HepG2 (cell line): Measurements from ENCODE around the gene SLC2A11. TPM values are rescaled to one million over a fixed set of nuclear protein-coding genes. Genes with fewer than 3 reads are reported as not detected.

ENCODE experiments used
- ATAC-seq: fragments of 200-7000 bp; cut with Tn5 transposase; 3 replicates; pipeline ENCODE4 v1.9.1; 2020; ENCODE audit warnings: mild to moderate bottlenecking, moderate library complexity
- BruUV-seq: library from RNA; stranded (reverse); fragments of 400-500 nt; replicated peaks from 2 replicates; lab custom pipeline; 2021; lab: Mats Ljungman, UMichigan
- CTCF ChIA-PET: fragments of 300-600 bp; formaldehyde crosslinking; extraction: SDS; loops from one replicate; lab custom pipeline; 2021; ENCODE audit warnings: low total read pairs, inconsistent platforms, low intra/inter-chr PET ratio; lab: Yijun Ruan, JAX
- POLR2A ChIA-PET: fragments of 350-600 bp; sonication (Branson Sonifier 250); formaldehyde crosslinking; loops from one replicate; lab custom pipeline; 2020; ENCODE audit warnings: antibody characterized with exemption, inconsistent platforms; lab: Yijun Ruan, JAX
- DNase-seq: peaks from one replicate; pipeline ENCODE4 v3.0.0-alpha.2; 2015; ENCODE audit warnings: low spot score
- FAIRE-seq: peaks from 3 replicates; lab custom pipeline; 2011; peaks lifted over from hg19 to GRCh38; lab: Jason Lieb, UNC
- H2AFZ ChIP-seq: one replicate; pipeline ENCODE4 v1.6.1; 2011; ENCODE audit warnings: low read length, inconsistent platforms
- H3K27ac ChIP-seq: fragments of 300-600 bp; 3 replicates; pipeline ENCODE4 v1.8.0; 2011; ENCODE audit warnings: mixed run types, mild to moderate bottlenecking, mixed read lengths, low read length, inconsistent platforms; ENCODE audit not compliant: insufficient read depth; ENCODE audit errors: extremely low read length
- H3K27me3 ChIP-seq, 2 experiments: fragments of 200-600 bp in 1 of 2; 2 replicates in 1 of 2; 3 replicates in 1 of 2; pipeline versions ENCODE4 v1.6.0 to v1.8.0; 2011; ENCODE audit warnings: low read length in 2 of 2, mild to moderate bottlenecking in 2 of 2, moderate library complexity in 2 of 2, inconsistent platforms in 1 of 2; ENCODE audit not compliant: insufficient read depth in 2 of 2, control insufficient read depth in 1 of 2
- H3K36me3 ChIP-seq, 2 experiments: fragments of 200-600 bp in 1 of 2; replicated peaks in 1 of 2; 2 replicates in 1 of 2; 3 replicates in 1 of 2; pipeline versions ENCODE4 v1.5.1 to v1.8.0; 2011; ENCODE audit warnings: low read length in 2 of 2, inconsistent platforms in 1 of 2; ENCODE audit not compliant: insufficient read depth in 2 of 2, control insufficient read depth in 1 of 2
- H3K4me1 ChIP-seq: 2 replicates; pipeline ENCODE4 v1.5.1; 2012; ENCODE audit warnings: low read length, inconsistent platforms; ENCODE audit not compliant: insufficient read depth
- H3K4me2 ChIP-seq: 2 replicates; pipeline ENCODE4 v1.6.0; 2011; ENCODE audit warnings: low read depth, low read length, inconsistent platforms
- H3K4me3 ChIP-seq, 3 experiments: fragments of 200-600 bp in 1 of 3; sonication (generic), shearing (Covaris generic) in 1 of 3; replicated peaks in 1 of 3; 2 replicates each; pipeline ENCODE4 v1.5.1; 2011 to 2016; ENCODE audit warnings: low read length in 3 of 3, inconsistent platforms in 2 of 3, low read depth in 2 of 3, mild to moderate bottlenecking in 2 of 3, control low read depth in 1 of 3, mixed read lengths in 1 of 3; ENCODE audit not compliant: insufficient read depth in 1 of 3
- H3K79me2 ChIP-seq: one replicate; pipeline ENCODE4 v1.6.1; 2011; ENCODE audit warnings: low read length, inconsistent platforms; ENCODE audit not compliant: insufficient read depth
- H3K9ac ChIP-seq: 2 replicates; pipeline ENCODE4 v1.6.0; 2011; ENCODE audit warnings: mild to moderate bottlenecking, low read depth, low read length, inconsistent platforms; ENCODE audit not compliant: insufficient read depth
- H3K9me3 ChIP-seq: 2 replicates; pipeline ENCODE4 v1.5.1; 2012; ENCODE audit warnings: mild to moderate bottlenecking, low read length
- H4K20me1 ChIP-seq: 2 replicates; pipeline ENCODE4 v1.6.0; 2011; ENCODE audit warnings: inconsistent platforms, mild to moderate bottlenecking, low read length, moderate library complexity; ENCODE audit not compliant: insufficient read depth
- ATF7 ChIP-seq, 2 experiments: fragments of 450-650 bp in 1 of 2; sonication (generic) in 1 of 2; formaldehyde crosslinking in 1 of 2; IDR thresholded peaks; 2 replicates each; pipeline versions ENCODE4 v1.4.0 to v1.6.1; 2016 to 2020; ENCODE audit warnings: antibody characterized with exemption in 1 of 2, mild to moderate bottlenecking in 1 of 2, missing genetic modification reagents in 1 of 2
- BORCS8-MEF2B ChIP-seq: sonication (generic); formaldehyde crosslinking; IDR thresholded peaks from 2 replicates; pipeline ENCODE4 v1.8.0; 2022; ENCODE audit warnings: mild to moderate bottlenecking, missing genetic modification reagents
- POLR2AphosphoS2 ChIP-seq: IDR thresholded peaks from 2 replicates; pipeline ENCODE4 v1.6.1; 2011; ENCODE audit warnings: low read depth, low read length, improper control_type of control experiment
- RORA ChIP-seq: sonication (generic); formaldehyde crosslinking; IDR thresholded peaks from 2 replicates; pipeline ENCODE4 v1.5.0; 2020; ENCODE audit warnings: mild to moderate bottlenecking, missing genetic modification reagents, moderate library complexity
- SRSF4 ChIP-seq: fragments of 200-400 bp; formaldehyde crosslinking; IDR thresholded peaks from one replicate; pipeline ENCODE4 v1.6.1; 2018; ENCODE audit warnings: mild to moderate bottlenecking, low read depth, low read length, moderate library complexity; ENCODE audit not compliant: poor library complexity, severe bottlenecking
- TP53 ChIP-seq: sonication (generic); formaldehyde crosslinking; conservative IDR thresholded peaks from 2 replicates; pipeline ENCODE4 v1.4.0; 2020; ENCODE audit warnings: missing genetic modification reagents
- ZNF33A ChIP-seq: sonication (generic); formaldehyde crosslinking; IDR thresholded peaks from 2 replicates; pipeline ENCODE4 v1.5.1; 2020; ENCODE audit warnings: missing genetic modification reagents, mild to moderate bottlenecking, moderate library complexity, borderline replicate concordance
- ZNF644 ChIP-seq: IDR thresholded peaks from 2 replicates; pipeline ENCODE4 v1.6.1; 2016; ENCODE audit warnings: low read depth
- WGBS: methylation state at CpG from one replicate; pipeline ENCODE4 v1.1.6; 2017; ENCODE audit warnings: low lambda C conversion rate; 5-methylcytosine and 5-hydroxymethylcytosine counted together
- in situ Hi-C: cut with HindIII; loops from 2 replicates; pipeline ENCODE4 v1.10.0; 2017; ENCODE audit warnings: low pct_unique_long_range_greater_than_20kb; ENCODE audit not compliant: extremely low pct_ligation_motif_present
- intact Hi-C: fragments of 100-400 bp; cut with micrococcal nuclease; formaldehyde crosslinking; loops from one replicate; pipeline ENCODE4 v1.10.0; 2022; ENCODE audit not compliant: unreplicated experiment
- polyA plus RNA-seq, 8 experiments: library from polyadenylated mRNA; depleted of rRNA in 3 of 8; stranded (reverse) in 7 of 8; unstranded in 1 of 8; fragments of >200 nt; fragmentation: Illumina TruSeq in 4 of 8; extraction: Trizol in 4 of 8; gene quantifications; 2 replicates each; pipeline versions ENCODE4 v1.2.1 to v1.2.3, GENCODE V29; 2011 to 2016; ENCODE audit warnings: low read depth in 4 of 8, missing spikeins in 1 of 8, mixed read lengths in 1 of 8; ENCODE audit not compliant: insufficient read depth in 1 of 8
- total RNA-seq, 5 experiments: library from RNA; depleted of rRNA; stranded (reverse); fragments of >200 nt; fragmentation: Illumina TruSeq; extraction: Trizol; gene quantifications; 2 replicates each; pipeline ENCODE4 v1.2.3, GENCODE V29; 2016; ENCODE audit warnings: low read depth in 1 of 5
- TF ChIP-seq, protein P1 (sequence below): sonication (generic); formaldehyde crosslinking; IDR thresholded peaks from 2 replicates; pipeline ENCODE4 v1.4.0; 2020; ENCODE audit warnings: missing genetic modification reagents, mild to moderate bottlenecking, borderline replicate concordance
- TF ChIP-seq, protein P2 (sequence below): sonication (generic); formaldehyde crosslinking; IDR thresholded peaks from 2 replicates; pipeline ENCODE4 v1.4.0; 2020; ENCODE audit warnings: missing genetic modification reagents, low read depth, mild to moderate bottlenecking, borderline replicate concordance
- TF ChIP-seq, protein P3 (sequence below): sonication (generic); formaldehyde crosslinking; IDR thresholded peaks from 2 replicates; pipeline ENCODE4 v1.4.0; 2020; ENCODE audit warnings: mild to moderate bottlenecking, missing genetic modification reagents
- TF ChIP-seq, protein P4 (sequence below): sonication (generic); formaldehyde crosslinking; IDR thresholded peaks from 2 replicates; pipeline ENCODE4 v1.8.0; 2022; ENCODE audit warnings: missing genetic modification reagents, mild to moderate bottlenecking, borderline replicate concordance
- TF ChIP-seq, protein P5 (sequence below): sonication (generic); formaldehyde crosslinking; IDR thresholded peaks from 2 replicates; pipeline ENCODE4 v1.8.0; 2022; ENCODE audit warnings: low read depth, missing genetic modification reagents

The SLC2A11 gene
- total and polyA plus RNA-seq, 2 of the 13 experiments (the other 11 are each of a cell fraction or from before 2014, with no cell fraction given) = 15.2 to 15.4 TPM

DNA sequence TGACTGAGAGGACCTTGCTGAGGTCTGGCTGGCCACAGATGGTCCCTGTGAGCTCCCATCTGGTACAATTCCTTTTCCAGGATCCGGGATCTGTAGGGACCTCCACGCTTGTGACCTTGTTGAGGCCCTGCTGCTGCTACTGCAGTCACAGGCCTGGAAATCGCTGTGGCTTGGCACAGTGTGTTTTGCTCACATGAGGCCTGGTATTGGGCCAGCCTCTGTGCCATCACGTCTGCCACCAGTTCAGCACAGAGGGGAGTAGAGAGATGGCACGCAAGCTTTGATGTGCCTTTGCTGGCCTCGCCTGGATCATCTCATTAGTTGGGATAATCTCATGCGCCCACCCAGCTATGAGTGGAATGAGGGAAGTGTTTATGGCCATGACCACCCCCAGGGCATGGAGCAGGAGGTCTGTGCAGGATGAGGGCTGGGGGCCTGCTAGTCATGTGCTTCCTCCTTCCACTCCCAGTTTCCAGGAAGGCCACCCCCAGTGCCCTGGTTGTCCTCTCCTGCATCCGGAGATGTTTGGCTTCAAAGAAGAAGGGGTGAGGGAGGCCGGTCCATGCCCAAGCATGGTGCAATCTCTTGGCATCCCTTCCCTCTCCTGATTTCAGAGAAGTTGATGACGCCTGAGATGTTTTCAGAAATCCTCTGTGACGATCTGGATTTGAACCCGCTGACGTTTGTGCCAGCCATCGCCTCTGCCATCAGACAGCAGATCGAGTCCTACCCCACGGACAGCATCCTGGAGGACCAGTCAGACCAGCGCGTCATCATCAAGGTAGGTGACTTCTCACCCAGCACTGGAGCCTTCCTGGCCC, 41.3 kb upstream of the SLC2A11 start:
- H3K4me2 ChIP-seq = no peak overlapping the region
- no peaks in the 10 kb centered on the region for H3K79me2 ChIP-seq
- no peak overlapping the region for H3K9ac ChIP-seq
- H3K4me3 ChIP-seq = no peak overlapping the region
- peaks cover 22 to 46% of the 10 kb centered on the region in 2 experiments for H3K36me3 ChIP-seq
- no peak for FAIRE-seq
- H3K4me1 ChIP-seq = no peaks in the 10 kb centered on the region
- BruUV-seq = no TSS peak
- TF ChIP-seq SRSF4 = no peak
- TF ChIP-seq, protein P1, sequence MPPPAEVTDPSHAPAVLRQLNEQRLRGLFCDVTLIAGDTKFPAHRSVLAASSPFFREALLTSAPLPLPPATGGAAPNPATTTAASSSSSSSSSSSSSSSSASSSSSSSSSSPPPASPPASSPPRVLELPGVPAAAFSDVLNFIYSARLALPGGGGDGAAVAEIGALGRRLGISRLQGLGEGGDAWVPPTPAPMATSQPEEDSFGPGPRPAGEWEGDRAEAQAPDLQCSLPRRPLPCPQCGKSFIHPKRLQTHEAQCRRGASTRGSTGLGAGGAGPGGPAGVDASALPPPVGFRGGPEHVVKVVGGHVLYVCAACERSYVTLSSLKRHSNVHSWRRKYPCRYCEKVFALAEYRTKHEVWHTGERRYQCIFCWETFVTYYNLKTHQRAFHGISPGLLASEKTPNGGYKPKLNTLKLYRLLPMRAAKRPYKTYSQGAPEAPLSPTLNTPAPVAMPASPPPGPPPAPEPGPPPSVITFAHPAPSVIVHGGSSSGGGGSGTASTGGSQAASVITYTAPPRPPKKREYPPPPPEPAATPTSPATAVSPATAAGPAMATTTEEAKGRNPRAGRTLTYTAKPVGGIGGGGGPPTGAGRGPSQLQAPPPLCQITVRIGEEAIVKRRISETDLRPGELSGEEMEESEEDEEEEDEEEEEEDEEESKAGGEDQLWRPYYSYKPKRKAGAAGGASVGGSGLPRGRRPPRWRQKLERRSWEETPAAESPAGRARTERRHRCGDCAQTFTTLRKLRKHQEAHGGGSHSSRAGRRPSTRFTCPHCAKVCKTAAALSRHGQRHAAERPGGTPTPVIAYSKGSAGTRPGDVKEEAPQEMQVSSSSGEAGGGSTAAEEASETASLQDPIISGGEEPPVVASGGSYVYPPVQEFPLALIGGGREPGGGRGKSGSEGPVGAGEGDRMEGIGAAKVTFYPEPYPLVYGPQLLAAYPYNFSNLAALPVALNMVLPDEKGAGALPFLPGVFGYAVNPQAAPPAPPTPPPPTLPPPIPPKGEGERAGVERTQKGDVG = no peak
- no peak for TF ChIP-seq ATF7 (IDR thresholded peaks at IDR 0.05)
- TF ChIP-seq ATF7 (CRISPR knock-in tag; IDR thresholded peaks at IDR 0.05) = no peak
- TF ChIP-seq, protein P2, sequence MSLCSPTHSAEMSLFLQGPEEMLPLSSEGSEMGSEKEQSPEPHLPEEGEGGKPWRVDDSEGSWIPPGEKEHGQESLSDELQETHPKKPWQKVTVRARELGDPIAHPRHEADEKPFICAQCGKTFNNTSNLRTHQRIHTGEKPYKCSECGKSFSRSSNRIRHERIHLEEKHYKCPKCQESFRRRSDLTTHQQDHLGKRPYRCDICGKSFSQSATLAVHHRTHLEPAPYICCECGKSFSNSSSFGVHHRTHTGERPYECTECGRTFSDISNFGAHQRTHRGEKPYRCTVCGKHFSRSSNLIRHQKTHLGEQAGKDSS (CRISPR knock-in tag) = no peak
- TF ChIP-seq POLR2AphosphoS2 = no peak
- no peak for TF ChIP-seq TP53
- TF ChIP-seq RORA = no peak
- no peak for TF ChIP-seq ZNF33A
- no peak for TF ChIP-seq ZNF644 (CRISPR knock-in tag)
- TF ChIP-seq, protein P3, sequence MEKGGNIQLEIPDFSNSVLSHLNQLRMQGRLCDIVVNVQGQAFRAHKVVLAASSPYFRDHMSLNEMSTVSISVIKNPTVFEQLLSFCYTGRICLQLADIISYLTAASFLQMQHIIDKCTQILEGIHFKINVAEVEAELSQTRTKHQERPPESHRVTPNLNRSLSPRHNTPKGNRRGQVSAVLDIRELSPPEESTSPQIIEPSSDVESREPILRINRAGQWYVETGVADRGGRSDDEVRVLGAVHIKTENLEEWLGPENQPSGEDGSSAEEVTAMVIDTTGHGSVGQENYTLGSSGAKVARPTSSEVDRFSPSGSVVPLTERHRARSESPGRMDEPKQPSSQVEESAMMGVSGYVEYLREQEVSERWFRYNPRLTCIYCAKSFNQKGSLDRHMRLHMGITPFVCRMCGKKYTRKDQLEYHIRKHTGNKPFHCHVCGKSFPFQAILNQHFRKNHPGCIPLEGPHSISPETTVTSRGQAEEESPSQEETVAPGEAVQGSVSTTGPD (CRISPR knock-in tag) = no peak
- TF ChIP-seq, protein P4, sequence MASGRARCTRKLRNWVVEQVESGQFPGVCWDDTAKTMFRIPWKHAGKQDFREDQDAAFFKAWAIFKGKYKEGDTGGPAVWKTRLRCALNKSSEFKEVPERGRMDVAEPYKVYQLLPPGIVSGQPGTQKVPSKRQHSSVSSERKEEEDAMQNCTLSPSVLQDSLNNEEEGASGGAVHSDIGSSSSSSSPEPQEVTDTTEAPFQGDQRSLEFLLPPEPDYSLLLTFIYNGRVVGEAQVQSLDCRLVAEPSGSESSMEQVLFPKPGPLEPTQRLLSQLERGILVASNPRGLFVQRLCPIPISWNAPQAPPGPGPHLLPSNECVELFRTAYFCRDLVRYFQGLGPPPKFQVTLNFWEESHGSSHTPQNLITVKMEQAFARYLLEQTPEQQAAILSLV (CRISPR knock-in tag) = no peak
- TF ChIP-seq, protein P5, sequence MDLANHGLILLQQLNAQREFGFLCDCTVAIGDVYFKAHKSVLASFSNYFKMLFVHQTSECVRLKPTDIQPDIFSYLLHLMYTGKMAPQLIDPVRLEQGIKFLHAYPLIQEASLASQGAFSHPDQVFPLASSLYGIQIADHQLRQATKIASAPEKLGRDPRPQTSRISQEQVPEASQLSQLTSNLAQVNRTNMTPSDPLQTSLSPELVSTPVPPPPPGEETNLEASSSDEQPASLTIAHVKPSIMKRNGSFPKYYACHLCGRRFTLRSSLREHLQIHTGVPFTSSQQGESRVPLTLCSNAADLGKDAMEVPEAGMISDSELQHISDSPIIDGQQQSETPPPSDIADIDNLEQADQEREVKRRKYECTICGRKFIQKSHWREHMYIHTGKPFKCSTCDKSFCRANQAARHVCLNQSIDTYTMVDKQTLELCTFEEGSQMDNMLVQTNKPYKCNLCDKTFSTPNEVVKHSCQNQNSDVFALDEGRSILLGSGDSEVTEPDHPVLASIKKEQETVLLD (CRISPR knock-in tag) = no peak
- no peak for TF ChIP-seq BORCS8-MEF2B (CRISPR knock-in tag)
- POLR2A ChIA-PET = no interaction called here
- 93% methylated on average over 11 of the region's 18 CpGs for WGBS
- DNase-seq = no peak
- no peaks in the 10 kb centered on the region for H3K9me3 ChIP-seq
- no peak; the same call in 2 of the 3 replicates for ATAC-seq
- CTCF ChIA-PET = no interaction called here
- H3K27me3 ChIP-seq = no peaks in the 10 kb centered on the region
- H3K27ac ChIP-seq = no peak overlapping the region
- no peak overlapping the region for H2AFZ ChIP-seq
- H4K20me1 ChIP-seq = no peaks in the 10 kb centered on the region
- in situ Hi-C loops = no loop called here
- intact Hi-C loops = no loop called here
